CD14-positive monocyte (primary cell): Measurements from ENCODE around the gene SPTBN1. TPM values are rescaled to one million over a fixed set of nuclear protein-coding genes. Genes with fewer than 3 reads are reported as not detected.

ENCODE experiments used
- DNase-seq, 3 donors: peaks; one replicate each; pipeline ENCODE4 v3.0.0-alpha.2; 2011 to 2022
- H2AFZ ChIP-seq: 2 replicates; pipeline ENCODE4 v1.6.0; 2012; ENCODE audit warnings: mild to moderate bottlenecking, low read depth, low read length, inconsistent platforms; ENCODE audit not compliant: insufficient read depth, poor library complexity, severe bottlenecking
- H3K27ac ChIP-seq, 2 donors: 1 replicate in 1 of 2; 2 replicates in 1 of 2; pipeline ENCODE4 v1.5.1; 2012 to 2013; ENCODE audit warnings: low read length in 2 of 2, control low read depth in 1 of 2, inconsistent platforms in 1 of 2, low read depth in 1 of 2, mild to moderate bottlenecking in 1 of 2
- H3K27me3 ChIP-seq, 2 donors: one replicate each; pipeline versions ENCODE4 v1.6.0 to v1.6.1; 2011 to 2013; ENCODE audit warnings: low read length in 2 of 2; ENCODE audit not compliant: control insufficient read depth in 2 of 2, insufficient read depth in 2 of 2
- H3K36me3 ChIP-seq, 2 donors: replicated peaks in 1 of 2; 1 replicate in 1 of 2; 2 replicates in 1 of 2; pipeline versions ENCODE4 v1.5.1 to v1.6.1; 2012 to 2013; ENCODE audit warnings: low read length in 2 of 2, control low read depth in 1 of 2, inconsistent platforms in 1 of 2, mild to moderate bottlenecking in 1 of 2; ENCODE audit not compliant: insufficient read depth in 2 of 2, control insufficient read depth in 1 of 2
- H3K4me1 ChIP-seq, 2 donors: 1 replicate in 1 of 2; 2 replicates in 1 of 2; pipeline versions ENCODE4 v1.5.1 to v1.6.1; 2012 to 2013; ENCODE audit warnings: low read length in 2 of 2, control low read depth in 1 of 2, inconsistent platforms in 1 of 2, mild to moderate bottlenecking in 1 of 2, moderate library complexity in 1 of 2; ENCODE audit not compliant: insufficient read depth in 2 of 2, control insufficient read depth in 1 of 2
- H3K4me2 ChIP-seq: replicated peaks from 2 replicates; pipeline ENCODE3; 2012; ENCODE audit warnings: low read length, moderate library complexity, mild to moderate bottlenecking; ENCODE audit not compliant: poor library complexity, severe bottlenecking; ENCODE audit errors: extremely low read depth
- H3K4me3 ChIP-seq, 3 experiments: fragments of 200-600 bp in 1 of 3; sonication (generic) in 1 of 3; replicated peaks in 1 of 3; 1 replicate in 2 of 3; 2 replicates in 1 of 3; pipeline ENCODE4 v1.5.1; 2011 to 2013; ENCODE audit warnings: low read length in 3 of 3, mild to moderate bottlenecking in 3 of 3, control low read depth in 2 of 3, low read depth in 2 of 3, inconsistent platforms in 1 of 3, moderate library complexity in 1 of 3
- H3K79me2 ChIP-seq: 2 replicates; pipeline ENCODE4 v1.6.0; 2012; ENCODE audit warnings: mild to moderate bottlenecking, control low read depth, inconsistent platforms, low read length, moderate library complexity; ENCODE audit not compliant: insufficient read depth
- H3K9ac ChIP-seq: 2 replicates; pipeline ENCODE4 v1.6.0; 2017; ENCODE audit warnings: low read length, mild to moderate bottlenecking; ENCODE audit not compliant: insufficient read depth, poor library complexity, severe bottlenecking
- H3K9me3 ChIP-seq, 2 donors: replicated peaks in 1 of 2; 1 replicate in 1 of 2; 2 replicates in 1 of 2; pipeline versions ENCODE4 v1.5.1 to v1.6.1; 2012 to 2013; ENCODE audit warnings: low read length in 2 of 2, control low read depth in 1 of 2; ENCODE audit not compliant: control insufficient read depth in 1 of 2, insufficient read depth in 1 of 2
- H4K20me1 ChIP-seq: 2 replicates; pipeline ENCODE4 v1.6.0; 2012; ENCODE audit warnings: mild to moderate bottlenecking, low read length, control low read depth, moderate library complexity; ENCODE audit not compliant: insufficient read depth
- H3K27ac Mint-ChIP-seq, 7 donors: one replicate each; pipeline ENCODE4 v1.8.0; 2020; ENCODE audit warnings: mild to moderate bottlenecking in 7 of 7, mixed read lengths in 7 of 7, moderate library complexity in 6 of 7, inconsistent platforms in 2 of 7
- H3K27me3 Mint-ChIP-seq, 3 donors: one replicate each; pipeline ENCODE4 v1.8.0; 2021 to 2022; ENCODE audit warnings: low read depth in 3 of 3, mild to moderate bottlenecking in 3 of 3, mixed read lengths in 3 of 3, moderate library complexity in 3 of 3, inconsistent platforms in 1 of 3
- H3K36me3 Mint-ChIP-seq, 2 donors: one replicate each; pipeline ENCODE4 v1.8.0; 2020; ENCODE audit warnings: mixed read lengths in 2 of 2, inconsistent platforms in 1 of 2, mild to moderate bottlenecking in 1 of 2
- H3K4me1 Mint-ChIP-seq: one replicate; pipeline ENCODE4 v1.8.0; 2020; ENCODE audit warnings: mild to moderate bottlenecking, mixed read lengths
- H3K4me3 Mint-ChIP-seq, 2 donors: one replicate each; pipeline ENCODE4 v1.8.0; 2020; ENCODE audit warnings: mild to moderate bottlenecking in 2 of 2, mixed read lengths in 2 of 2, moderate library complexity in 1 of 2
- H3K9me3 Mint-ChIP-seq, 7 donors: one replicate each; pipeline ENCODE4 v1.8.0; 2020 to 2022; ENCODE audit warnings: mixed read lengths in 7 of 7, mild to moderate bottlenecking in 6 of 7, moderate library complexity in 6 of 7, inconsistent platforms in 2 of 7
- WGBS: methylation state at CpG from one replicate; pipeline ENCODE4 v1.1.5; 2013; ENCODE audit warnings: missing lambda C conversion rate; ENCODE audit not compliant: insufficient coverage; 5-methylcytosine and 5-hydroxymethylcytosine counted together
- intact Hi-C, 2 donors: fragments of 100-400 bp; cut with micrococcal nuclease; formaldehyde crosslinking; loops; one replicate each; pipeline versions ENCODE4 v1.15.0 to v1.15.1; 2023
- polyA plus RNA-seq, 3 donors: library from polyadenylated mRNA; depleted of rRNA in 1 of 3; unstranded in 2 of 3; stranded (reverse) in 1 of 3; fragments of 300-500 nt in 2 of 3; fragments of >200 nt in 1 of 3; fragmentation: Illumina TruSeq in 2 of 3; gene quantifications; 1 replicate in 2 of 3; 2 replicates in 1 of 3; pipeline ENCODE4 v1.2.3, GENCODE V29; 2012 to 2021
- TF ChIP-seq, protein P1 (sequence below): fragments of 200-600 bp; IDR thresholded peaks from one replicate; pipeline ENCODE4 v1.8.0; 2022; ENCODE audit warnings: antibody characterized with exemption, mild to moderate bottlenecking

Gene SPTBN1
- polyA plus RNA-seq, 3 donors = 0.79 to 2.8 (median 1.7) TPM

DNA sequence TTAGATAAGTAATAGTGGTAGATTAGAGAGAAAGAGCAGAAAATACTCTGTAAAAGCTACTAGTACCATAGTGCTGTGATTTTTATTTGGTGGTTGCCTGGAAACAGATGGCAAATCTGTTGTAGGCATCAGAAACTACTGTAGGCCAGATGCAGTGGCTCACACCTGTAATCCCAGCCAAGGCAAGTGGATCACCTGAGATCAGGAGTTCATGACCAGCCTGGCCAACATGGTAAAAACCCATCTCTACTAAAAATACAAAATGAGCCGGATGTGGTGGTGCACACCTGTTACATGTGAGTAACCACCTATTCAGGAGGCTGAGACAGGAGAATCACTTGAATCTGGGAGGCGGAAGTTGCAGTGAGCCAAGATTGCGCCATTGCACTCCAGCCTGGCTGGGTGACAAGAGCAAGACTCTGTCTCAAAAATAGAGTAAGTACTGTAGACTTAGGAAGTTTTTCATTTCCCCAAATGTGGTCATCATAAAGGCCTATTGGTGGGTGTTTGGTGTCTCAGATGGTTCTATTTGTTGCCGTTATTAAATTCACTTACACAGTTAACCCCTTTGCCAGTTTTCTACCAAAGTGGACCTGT lies 79.6 kb downstream of the SPTBN1 start:
- 0% methylated on average over 1 of the region's 4 CpGs for WGBS

DNA sequence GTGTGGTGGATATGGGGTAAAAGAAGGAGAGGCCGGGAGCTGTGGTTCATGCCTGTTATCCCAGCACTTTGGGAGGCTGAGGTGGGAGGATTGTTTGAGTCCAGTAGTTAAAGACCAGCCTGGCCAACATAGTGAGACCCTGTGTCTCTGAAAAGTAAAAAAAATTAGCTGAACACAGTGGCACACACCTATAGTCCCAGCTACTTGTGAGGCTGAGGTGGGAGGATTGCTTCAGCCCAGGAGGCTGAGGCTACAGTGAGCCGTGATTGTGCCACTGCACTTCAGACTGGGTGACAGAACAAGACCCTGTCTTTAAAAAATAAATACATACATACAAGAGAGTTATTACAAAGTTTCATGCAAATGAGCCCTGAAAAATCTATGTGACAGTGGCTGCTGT lies 80.6 kb downstream of the SPTBN1 start:
- Histone ChIP-seq H3K27ac (no peak overlapping the region), H3K4me2 (no peak overlapping the region), H3K4me1 (peaks cover 27 to 42% of the 10 kb centered on the region in 2 donors), H3K9me3 (no peaks in the 10 kb centered on the region), H3K9ac (no peak overlapping the region), H3K36me3 (no peaks in the 10 kb centered on the region), H4K20me1 (no peaks in the 10 kb centered on the region), H3K79me2 (no peaks in the 10 kb centered on the region), H3K4me3 (no peak overlapping the region), H2AFZ (no peak overlapping the region), H3K27me3 (no peaks in the 10 kb centered on the region)
- peaks cover 43% of the 10 kb centered on the region for H3K4me1 Mint-ChIP-seq
- DNase-seq = no peak
- H3K27ac Mint-ChIP-seq = peak overlapping the region in 1 of 7 donors; percentile 18
- peaks cover 0 to 3% (median 2%) of the 10 kb centered on the region in 3 donors for H3K27me3 Mint-ChIP-seq
- H3K4me3 Mint-ChIP-seq = no peak overlapping the region
- peaks cover 0 to 3% of the 10 kb centered on the region in 2 donors for H3K36me3 Mint-ChIP-seq
- 80% methylated on average over 1 of the region's 2 CpGs for WGBS
- no peaks in the 10 kb centered on the region for H3K9me3 Mint-ChIP-seq
- intact Hi-C loops = no loop called here
- TF ChIP-seq, protein P1, sequence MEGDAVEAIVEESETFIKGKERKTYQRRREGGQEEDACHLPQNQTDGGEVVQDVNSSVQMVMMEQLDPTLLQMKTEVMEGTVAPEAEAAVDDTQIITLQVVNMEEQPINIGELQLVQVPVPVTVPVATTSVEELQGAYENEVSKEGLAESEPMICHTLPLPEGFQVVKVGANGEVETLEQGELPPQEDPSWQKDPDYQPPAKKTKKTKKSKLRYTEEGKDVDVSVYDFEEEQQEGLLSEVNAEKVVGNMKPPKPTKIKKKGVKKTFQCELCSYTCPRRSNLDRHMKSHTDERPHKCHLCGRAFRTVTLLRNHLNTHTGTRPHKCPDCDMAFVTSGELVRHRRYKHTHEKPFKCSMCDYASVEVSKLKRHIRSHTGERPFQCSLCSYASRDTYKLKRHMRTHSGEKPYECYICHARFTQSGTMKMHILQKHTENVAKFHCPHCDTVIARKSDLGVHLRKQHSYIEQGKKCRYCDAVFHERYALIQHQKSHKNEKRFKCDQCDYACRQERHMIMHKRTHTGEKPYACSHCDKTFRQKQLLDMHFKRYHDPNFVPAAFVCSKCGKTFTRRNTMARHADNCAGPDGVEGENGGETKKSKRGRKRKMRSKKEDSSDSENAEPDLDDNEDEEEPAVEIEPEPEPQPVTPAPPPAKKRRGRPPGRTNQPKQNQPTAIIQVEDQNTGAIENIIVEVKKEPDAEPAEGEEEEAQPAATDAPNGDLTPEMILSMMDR = no peak

More for the DNA sequence above, 79.6 kb downstream of the SPTBN1 start:
- H4K20me1 ChIP-seq = no peaks in the 10 kb centered on the region
- no peak overlapping the region for H3K4me3 ChIP-seq
- H2AFZ ChIP-seq = no peak overlapping the region
- no peaks in the 10 kb centered on the region for H3K27me3 ChIP-seq
- Mint-ChIP-seq H3K27me3 (peaks cover 0 to 3% (median 2%) of the 10 kb centered on the region in 3 donors), H3K36me3 (peaks cover 0 to 3% of the 10 kb centered on the region in 2 donors), H3K4me3 (no peak overlapping the region), H3K9me3 (no peaks in the 10 kb centered on the region), H3K27ac (peak overlapping the region in 6 of 7 donors; percentile 29 to 78 (median 52)), H3K4me1 (peaks cover 43% of the 10 kb centered on the region)
- no peaks in the 10 kb centered on the region for H3K79me2 ChIP-seq
- no peak overlapping the region for H3K4me2 ChIP-seq
- peak overlapping the region in 1 of 2 donors; percentile 64 for H3K27ac ChIP-seq
- TF ChIP-seq, protein P1 = no peak
- DNase-seq = peak; percentile 66 to 89 (median 81)
- peaks cover 27 to 42% of the 10 kb centered on the region in 2 donors for H3K4me1 ChIP-seq
- H3K9me3 ChIP-seq = no peaks in the 10 kb centered on the region
- no peaks in the 10 kb centered on the region for H3K36me3 ChIP-seq
- H3K9ac ChIP-seq = no peak overlapping the region
- intact Hi-C loops = no loop called here
